ENCODE results near the gene CRHR1.

Gene CRHR1

GRCh38 chr17:45869676-45870341 lies 85.7 kb downstream of the CRHR1 start:
- no peak for DNase-seq (ENCODE audit: low spot score)

GRCh38 chr17:45870342-45870974 lies 86.3 kb downstream of the CRHR1 start:
- DNase-seq (ENCODE audit: low spot score) = no peak

DNA sequence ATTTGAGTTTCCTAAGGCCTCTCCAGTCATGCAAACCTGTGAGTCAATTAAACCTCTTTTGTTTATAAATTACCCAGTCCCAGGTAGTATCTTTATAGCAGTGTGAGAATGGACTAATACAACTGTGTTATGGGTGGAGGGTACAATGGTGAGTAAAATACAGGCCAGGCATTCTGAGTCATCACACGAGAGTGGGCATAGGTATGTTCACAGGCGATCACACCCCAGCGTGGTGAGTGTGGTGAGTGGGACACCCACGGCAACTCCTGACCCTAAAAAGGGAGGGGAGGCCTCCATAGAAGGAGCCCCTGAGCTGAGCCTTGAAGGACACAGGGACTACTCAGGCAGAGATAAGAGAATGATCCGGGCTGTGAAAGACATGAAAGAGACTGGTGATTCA lies 87.6 kb downstream of the CRHR1 start:
- DNase-seq (ENCODE audit: low spot score) = no peak

- no peak for DNase-seq (ENCODE audit: low spot score)
Observed at GRCh38 chr17:45873728-45874127, 89.6 kb downstream of the CRHR1 start.

DNA sequence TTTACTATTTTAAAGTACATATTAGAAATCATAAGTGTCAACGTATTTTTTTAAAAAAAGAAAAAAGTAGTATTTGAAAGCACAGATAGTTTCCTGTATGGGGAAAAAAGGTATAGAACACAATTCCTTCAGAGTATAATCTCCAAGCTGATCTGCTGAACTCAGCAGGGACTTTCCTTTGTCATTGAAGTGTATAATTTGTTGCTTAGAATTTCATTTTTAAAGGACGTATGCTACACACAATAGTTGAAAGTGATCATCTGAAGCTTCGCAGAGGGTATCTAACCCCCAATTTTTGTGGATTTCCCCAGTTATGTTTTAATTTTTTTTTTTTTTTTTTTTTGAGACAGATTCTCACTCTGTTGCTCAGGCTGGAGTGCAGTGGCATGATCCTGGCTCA lies 90.0 kb downstream of the CRHR1 start:
- DNase-seq (ENCODE audit: low spot score) = no peak

DNA sequence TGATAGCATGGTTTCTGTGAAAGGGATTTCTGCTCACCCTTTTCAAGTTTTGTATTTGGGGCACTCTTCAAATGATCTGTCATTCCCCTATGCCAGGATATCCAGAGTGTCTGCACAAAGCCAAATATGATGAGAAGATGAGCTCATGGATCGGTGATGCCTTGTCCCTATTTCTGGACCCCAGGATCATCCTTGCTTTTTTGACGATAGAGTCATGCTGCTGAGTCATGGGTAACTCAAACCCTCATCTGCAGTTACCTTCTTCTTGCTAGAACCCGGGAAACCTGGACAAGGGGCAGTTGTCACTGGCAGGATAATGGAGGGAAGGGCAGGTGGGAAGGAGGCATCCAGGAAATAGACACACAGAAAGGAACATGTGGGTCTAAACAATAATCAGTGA lies 92.4 kb downstream of the CRHR1 start:
- DNase-seq (ENCODE audit: low spot score) = no peak

GRCh38 chr17:45877467-45877866 lies 93.3 kb downstream of the CRHR1 start:
- no peak for DNase-seq (ENCODE audit: low spot score)

DNA sequence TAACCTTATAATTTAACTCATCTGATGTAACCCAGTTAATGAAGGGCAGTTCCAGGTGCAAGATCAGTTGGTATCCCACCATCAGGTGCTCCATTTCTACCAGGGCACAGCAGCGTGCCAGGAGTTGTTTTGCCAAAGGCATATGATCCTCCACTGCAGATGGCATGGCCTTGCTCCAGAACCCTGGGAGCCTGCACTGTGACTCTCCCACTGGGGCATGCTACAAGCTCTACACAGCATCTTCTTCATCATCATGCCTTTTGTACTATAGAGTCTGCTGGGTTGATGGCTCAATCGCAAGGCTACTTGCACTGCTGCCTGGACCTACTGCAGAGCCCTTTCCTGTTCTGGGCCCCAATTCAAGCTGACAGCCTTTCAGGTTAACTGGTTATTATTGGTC lies 98.9 kb downstream of the CRHR1 start:
- no peak for DNase-seq (ENCODE audit: low spot score)

Measured in COLO829 (cell line).